Stimulated activated CD4-positive, alpha-beta T cell treated with anti-CD3 and anti-CD28 coated beads, TNF-alpha, amount 100 ng/mL, for 4 hours (primary cell): Measurements from ENCODE around the gene SELENOO.

Experiments used
- DNase-seq, 3 experiments: peaks; one replicate each; pipeline ENCODE4 v3.0.0-alpha.2; 2020; ENCODE audit warnings: low read depth in 3 of 3

The SELENOO gene

GRCh38 chr22:50217543-50218152, 16.8 kb downstream of the SELENOO start:
- DNase-seq = no peak

GRCh38 chr22:50218153-50218995, 17.6 kb downstream of the SELENOO start:
- no peak for DNase-seq

GRCh38 chr22:50218996-50219727, 18.4 kb downstream of the SELENOO start:
- no peak for DNase-seq

- no peak for DNase-seq
Measured at GRCh38 chr22:50219800-50220602, 19.2 kb downstream of the SELENOO start.

- no peak for DNase-seq
Measured at GRCh38 chr22:50220603-50221409, 20.0 kb downstream of the SELENOO start.

GRCh38 chr22:50221410-50222300, 20.8 kb downstream of the SELENOO start:
- no peak for DNase-seq

GRCh38 chr22:50222508-50222907, 21.7 kb downstream of the SELENOO start:
- no peak for DNase-seq

- DNase-seq = no peak
Measured at GRCh38 chr22:50224071-50224470, 23.3 kb downstream of the SELENOO start.

GRCh38 chr22:50225200-50225969, 24.6 kb downstream of the SELENOO start:
- no peak for DNase-seq

- no peak for DNase-seq
Measured at GRCh38 chr22:50226063-50226874, 25.5 kb downstream of the SELENOO start.

GRCh38 chr22:50226875-50227165, 26.0 kb downstream of the SELENOO start:
- no peak for DNase-seq

GRCh38 chr22:50227579-50228215, 26.9 kb downstream of the SELENOO start:
- no peak for DNase-seq

GRCh38 chr22:50228366-50228765, 27.6 kb downstream of the SELENOO start:
- DNase-seq = no peak

GRCh38 chr22:50229370-50229769, 28.6 kb downstream of the SELENOO start:
- DNase-seq = no peak

- DNase-seq = no peak
Measured at GRCh38 chr22:50232481-50233151, 31.8 kb downstream of the SELENOO start.

GRCh38 chr22:50233223-50233622, 32.4 kb downstream of the SELENOO start:
- DNase-seq = no peak

- DNase-seq = no peak
Measured at GRCh38 chr22:50236731-50237409, 36.1 kb downstream of the SELENOO start.
